Panc1 (cell line): ENCODE data around the gene RPS6KB2. TPM values are rescaled to one million over a fixed set of nuclear protein-coding genes. Genes with fewer than 3 reads are reported as not detected.

Source experiments
- ATAC-seq: fragments of 200-7000 bp; cut with Tn5 transposase; 2 replicates; pipeline ENCODE4 v1.9.1; 2020; ENCODE audit warnings: mild to moderate bottlenecking, moderate library complexity
- BruUV-seq: library from RNA; stranded (reverse); fragments of 400-500 nt; replicated peaks from 2 replicates; lab custom pipeline; 2021; lab: Mats Ljungman, UMichigan
- CTCF ChIA-PET: fragments of 300-600 bp; sonication (Branson Sonifier 250); formaldehyde crosslinking; loops from one replicate; lab custom pipeline; 2022; ENCODE audit warnings: antibody characterized with exemption; lab: Charles Lee
- POLR2A ChIA-PET: fragments of 300-600 bp; sonication (Branson Sonifier 250); formaldehyde crosslinking; loops from one replicate; lab custom pipeline; 2022; ENCODE audit warnings: antibody characterized with exemption; lab: Charles Lee
- DNase-seq: peaks from one replicate; pipeline ENCODE4 v3.0.0-alpha.2; 2010; ENCODE audit warnings: low read depth, low spot score
- H3K27ac ChIP-seq: 2 replicates; pipeline ENCODE4 v1.5.1; 2011; ENCODE audit warnings: mild to moderate bottlenecking, low read length, inconsistent platforms
- H3K27me3 ChIP-seq: fragments of 200-500 bp; sonication (Bioruptor generic); 2 replicates; pipeline ENCODE4 v1.6.0; 2014; ENCODE audit warnings: low read length, inconsistent platforms; ENCODE audit not compliant: control insufficient read depth, insufficient read depth
- H3K36me3 ChIP-seq: fragments of 200-500 bp; sonication (Bioruptor generic); 2 replicates; pipeline ENCODE4 v1.5.1; 2014; ENCODE audit warnings: inconsistent platforms, mild to moderate bottlenecking, low read length, moderate library complexity; ENCODE audit not compliant: control insufficient read depth, insufficient read depth
- H3K4me1 ChIP-seq: 2 replicates; pipeline ENCODE4 v1.5.1; 2011; ENCODE audit warnings: inconsistent platforms, mild to moderate bottlenecking, low read length, moderate library complexity; ENCODE audit not compliant: control insufficient read depth, insufficient read depth
- H3K4me3 ChIP-seq, 2 experiments: 2 replicates each; pipeline ENCODE4 v1.5.1; 2011 to 2012; ENCODE audit warnings: low read depth in 2 of 2, low read length in 2 of 2, mild to moderate bottlenecking in 2 of 2, inconsistent platforms in 1 of 2, moderate library complexity in 1 of 2
- H3K9me3 ChIP-seq: fragments of 200-500 bp; sonication (Bioruptor generic); 2 replicates; pipeline ENCODE4 v1.5.1; 2014; ENCODE audit warnings: low read depth, mild to moderate bottlenecking, inconsistent platforms, low read length, moderate library complexity; ENCODE audit not compliant: control insufficient read depth, insufficient read depth
- POLR2AphosphoS5 ChIP-seq: IDR thresholded peaks from 2 replicates; pipeline ENCODE4 v1.6.1; 2012; ENCODE audit warnings: mild to moderate bottlenecking, low read depth, low read length, moderate library complexity
- SIN3A ChIP-seq: IDR thresholded peaks from 2 replicates; pipeline ENCODE4 v1.6.1; 2012; ENCODE audit warnings: low read depth, mild to moderate bottlenecking, low read length, moderate library complexity, borderline replicate concordance; ENCODE audit not compliant: insufficient read depth
- TCF7L2 ChIP-seq: IDR thresholded peaks from 2 replicates; pipeline ENCODE4 v1.6.1; 2011; ENCODE audit warnings: mild to moderate bottlenecking, low read depth, low read length, inconsistent platforms
- in situ Hi-C: cut with HindIII; loops from 2 replicates; pipeline ENCODE4 v1.10.0; 2016; ENCODE audit warnings: low sequenced_read_pairs, low pct_unique_long_range_greater_than_20kb
- intact Hi-C: fragments of 100-400 bp; cut with micrococcal nuclease; formaldehyde crosslinking; loops from one replicate; pipeline ENCODE4 v1.10.0; 2022; ENCODE audit not compliant: unreplicated experiment
- total RNA-seq: library from RNA; stranded (reverse); gene quantifications from one replicate; pipeline ENCODE4 v1.2.1, GENCODE V29; 2021; ENCODE audit not compliant: unreplicated experiment
- TF ChIP-seq, protein P1 (sequence below), 2 experiments: IDR thresholded peaks; 2 replicates each; pipeline ENCODE4 v1.6.1; 2011 to 2012; ENCODE audit warnings: low read depth in 2 of 2, control low read depth in 1 of 2, low read length in 1 of 2, mild to moderate bottlenecking in 1 of 2, moderate library complexity in 1 of 2; ENCODE audit not compliant: insufficient read depth in 1 of 2
- TF ChIP-seq, protein P2 (sequence below): fragments of 450-650 bp; IDR thresholded peaks from 2 replicates; pipeline ENCODE4 v1.5.1; 2017; ENCODE audit warnings: mild to moderate bottlenecking

RPS6KB2 gene
- total RNA-seq, 1 experiment from 2014 or later, result 68.5 TPM

DNA sequence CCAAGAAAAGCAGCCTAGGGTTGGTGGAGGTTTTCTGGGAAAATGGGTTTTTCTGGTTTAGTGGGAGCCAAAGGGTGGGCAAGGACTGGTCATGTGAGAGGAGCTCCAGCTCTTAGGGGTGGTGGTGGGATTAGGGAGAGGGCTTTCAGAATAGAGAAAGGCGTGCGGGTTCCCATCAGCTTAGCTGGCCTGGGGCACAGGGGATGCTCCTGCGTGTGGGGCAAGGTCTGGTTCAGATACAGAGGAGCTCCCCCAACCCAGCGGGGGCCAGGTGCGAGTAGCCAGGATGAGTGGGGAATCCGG, 40.1 kb downstream of the RPS6KB2 start:
- Histone ChIP-seq H3K27me3 (no peaks in the 10 kb centered on the region), H3K4me1 (peaks cover 40% of the 10 kb centered on the region), H3K9me3 (no peaks in the 10 kb centered on the region), H3K27ac (peak overlapping the region; percentile 64), H3K36me3 (peaks cover 2% of the 10 kb centered on the region; the same call in 1 of the 2 replicates), H3K4me3 (peak overlapping the region; percentile 64 to 75)
- ChIA-PET POLR2A (interaction anchor here (0.6 kb wide), 1 partner anchor 15 kb away, joined by 3 read pairs; the partner anchor contains the start of gene AIP), CTCF (interaction anchor here (0.6 to 0.7 kb wide), 4 partner anchors 32 to 203 kb away, joined by 3 to 7 read pairs (median 4); partner anchors contain the start of gene PPP1CA)
- BruUV-seq, result no TSS peak
- intact Hi-C loops (no loop called here), in situ Hi-C loops (no loop called here)
- no peak for TF ChIP-seq SIN3A
- TF ChIP-seq, protein P1, sequence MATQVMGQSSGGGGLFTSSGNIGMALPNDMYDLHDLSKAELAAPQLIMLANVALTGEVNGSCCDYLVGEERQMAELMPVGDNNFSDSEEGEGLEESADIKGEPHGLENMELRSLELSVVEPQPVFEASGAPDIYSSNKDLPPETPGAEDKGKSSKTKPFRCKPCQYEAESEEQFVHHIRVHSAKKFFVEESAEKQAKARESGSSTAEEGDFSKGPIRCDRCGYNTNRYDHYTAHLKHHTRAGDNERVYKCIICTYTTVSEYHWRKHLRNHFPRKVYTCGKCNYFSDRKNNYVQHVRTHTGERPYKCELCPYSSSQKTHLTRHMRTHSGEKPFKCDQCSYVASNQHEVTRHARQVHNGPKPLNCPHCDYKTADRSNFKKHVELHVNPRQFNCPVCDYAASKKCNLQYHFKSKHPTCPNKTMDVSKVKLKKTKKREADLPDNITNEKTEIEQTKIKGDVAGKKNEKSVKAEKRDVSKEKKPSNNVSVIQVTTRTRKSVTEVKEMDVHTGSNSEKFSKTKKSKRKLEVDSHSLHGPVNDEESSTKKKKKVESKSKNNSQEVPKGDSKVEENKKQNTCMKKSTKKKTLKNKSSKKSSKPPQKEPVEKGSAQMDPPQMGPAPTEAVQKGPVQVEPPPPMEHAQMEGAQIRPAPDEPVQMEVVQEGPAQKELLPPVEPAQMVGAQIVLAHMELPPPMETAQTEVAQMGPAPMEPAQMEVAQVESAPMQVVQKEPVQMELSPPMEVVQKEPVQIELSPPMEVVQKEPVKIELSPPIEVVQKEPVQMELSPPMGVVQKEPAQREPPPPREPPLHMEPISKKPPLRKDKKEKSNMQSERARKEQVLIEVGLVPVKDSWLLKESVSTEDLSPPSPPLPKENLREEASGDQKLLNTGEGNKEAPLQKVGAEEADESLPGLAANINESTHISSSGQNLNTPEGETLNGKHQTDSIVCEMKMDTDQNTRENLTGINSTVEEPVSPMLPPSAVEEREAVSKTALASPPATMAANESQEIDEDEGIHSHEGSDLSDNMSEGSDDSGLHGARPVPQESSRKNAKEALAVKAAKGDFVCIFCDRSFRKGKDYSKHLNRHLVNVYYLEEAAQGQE (IDR thresholded peaks at IDR 0.05; ENCODE audit: insufficient read depth in 1 of 2, low read depth in 2 of 2, low read length in 1 of 2), result no peak
- no peak for TF ChIP-seq POLR2AphosphoS5
- TF ChIP-seq TCF7L2, result no peak
- TF ChIP-seq, protein P2, sequence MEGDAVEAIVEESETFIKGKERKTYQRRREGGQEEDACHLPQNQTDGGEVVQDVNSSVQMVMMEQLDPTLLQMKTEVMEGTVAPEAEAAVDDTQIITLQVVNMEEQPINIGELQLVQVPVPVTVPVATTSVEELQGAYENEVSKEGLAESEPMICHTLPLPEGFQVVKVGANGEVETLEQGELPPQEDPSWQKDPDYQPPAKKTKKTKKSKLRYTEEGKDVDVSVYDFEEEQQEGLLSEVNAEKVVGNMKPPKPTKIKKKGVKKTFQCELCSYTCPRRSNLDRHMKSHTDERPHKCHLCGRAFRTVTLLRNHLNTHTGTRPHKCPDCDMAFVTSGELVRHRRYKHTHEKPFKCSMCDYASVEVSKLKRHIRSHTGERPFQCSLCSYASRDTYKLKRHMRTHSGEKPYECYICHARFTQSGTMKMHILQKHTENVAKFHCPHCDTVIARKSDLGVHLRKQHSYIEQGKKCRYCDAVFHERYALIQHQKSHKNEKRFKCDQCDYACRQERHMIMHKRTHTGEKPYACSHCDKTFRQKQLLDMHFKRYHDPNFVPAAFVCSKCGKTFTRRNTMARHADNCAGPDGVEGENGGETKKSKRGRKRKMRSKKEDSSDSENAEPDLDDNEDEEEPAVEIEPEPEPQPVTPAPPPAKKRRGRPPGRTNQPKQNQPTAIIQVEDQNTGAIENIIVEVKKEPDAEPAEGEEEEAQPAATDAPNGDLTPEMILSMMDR, result no peak
- DNase-seq (no peak), ATAC-seq (peak; percentile 3)

DNA sequence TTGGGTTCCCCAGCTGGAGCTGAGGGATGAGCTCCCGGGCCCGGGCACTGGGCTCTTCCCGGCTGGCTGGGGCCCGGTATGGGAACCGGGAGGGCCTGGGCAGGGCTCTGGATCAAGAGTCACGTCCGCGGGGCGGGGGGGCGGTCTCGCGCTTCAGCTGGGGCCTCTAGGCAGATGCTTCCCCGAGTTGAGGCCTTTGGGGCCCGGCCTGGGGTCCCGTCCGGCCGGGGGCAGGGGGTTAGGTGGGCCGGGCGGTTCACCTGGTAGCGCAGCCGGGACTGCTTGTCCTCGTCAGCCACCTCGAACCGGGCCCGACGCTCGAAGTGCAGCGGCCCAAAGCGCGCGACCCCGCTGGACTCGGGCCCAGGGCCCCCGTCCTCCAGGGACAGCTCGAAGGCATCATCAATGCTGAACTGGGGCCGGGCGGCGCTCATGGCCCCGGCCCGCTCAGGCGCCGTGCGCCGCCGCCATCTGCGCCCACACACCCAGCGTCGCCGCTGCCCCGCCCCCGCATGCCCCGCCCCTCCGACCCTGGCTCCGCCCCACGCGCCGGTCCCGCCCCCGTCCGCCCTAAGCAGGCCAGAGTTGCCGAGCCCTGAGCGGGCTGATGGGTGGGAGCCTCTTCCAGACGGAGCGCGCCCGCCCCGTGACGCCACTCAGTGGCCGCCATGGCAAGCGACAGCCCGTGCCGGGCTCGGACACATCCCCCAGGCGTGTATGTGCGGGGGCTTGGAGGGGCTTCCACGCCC, 40.6 kb downstream of the RPS6KB2 start, which contains the start of gene TMEM134:
TSS of gene TMEM134 (minus strand) at position 493 of the 749 bp plus-strand sequence. CDS start at position 434, 59 bp downstream.
- peak; percentile 89 for ATAC-seq
- H3K27me3 ChIP-seq, result no peaks in the 10 kb centered on the region
- H3K4me3 ChIP-seq, result peak within 1 kb of the TSS; percentile 64 to 88
- peaks cover 35% of the 10 kb centered on the region for H3K4me1 ChIP-seq
- H3K36me3 ChIP-seq, result peaks cover 2% of the 10 kb centered on the region; the same call in 1 of the 2 replicates
- CTCF ChIA-PET, result interaction anchor here (0.7 to 1.2 kb wide), 3 partner anchors 67 to 86 kb away, joined by 3 to 9 read pairs (median 7); partner anchors contain the start of gene PPP1CA
- peak; percentile 33 for DNase-seq
- intact Hi-C loops, result no loop called here
- no peaks in the 10 kb centered on the region for H3K9me3 ChIP-seq
- no TSS peak for BruUV-seq
- H3K27ac ChIP-seq, result peak within 1 kb of the TSS; percentile 95
- in situ Hi-C loops, result no loop called here
- TF ChIP-seq, protein P1 (IDR thresholded peaks at IDR 0.05; ENCODE audit: insufficient read depth in 1 of 2, low read depth in 2 of 2, low read length in 1 of 2), result 0 out of 4 replicates have a peak, but pooled peaks of 1 of the 2 experiments have one; percentile 14
- TF ChIP-seq POLR2AphosphoS5 (peak; percentile 89), TCF7L2 (no peak), SIN3A (peak; percentile 91; the same call in 1 of the 2 replicates)
- TF ChIP-seq, protein P2, result no peak; the same call in 1 of the 2 replicates
- POLR2A ChIA-PET, result interaction anchor here (0.6 kb wide), 1 partner anchor 14 kb away, joined by 3 read pairs; the partner anchor contains the start of gene AIP
